Adipocyte (in vitro differentiated cells): ENCODE results near the gene MLN.

ENCODE experiments used
- DNase-seq: peaks from one replicate; pipeline ENCODE4 v3.0.0-alpha.2; 2015; ENCODE audit warnings: low read depth
- H3K27me3 ChIP-seq: replicated peaks from 2 replicates; pipeline ENCODE4 v1.7.0; 2013; ENCODE audit warnings: mild to moderate bottlenecking, low read length, moderate library complexity; ENCODE audit not compliant: control insufficient read depth, insufficient read depth
- H3K36me3 ChIP-seq: 2 replicates; pipeline ENCODE4 v1.7.0; 2013; ENCODE audit warnings: low read length, mild to moderate bottlenecking, moderate library complexity; ENCODE audit not compliant: control insufficient read depth, insufficient read depth, severe bottlenecking
- H3K4me1 ChIP-seq: 2 replicates; pipeline ENCODE4 v1.7.0; 2013; ENCODE audit warnings: mild to moderate bottlenecking, low read length, moderate library complexity; ENCODE audit not compliant: control insufficient read depth, insufficient read depth
- H3K4me3 ChIP-seq: 2 replicates; pipeline ENCODE4 v1.7.0; 2013; ENCODE audit warnings: mild to moderate bottlenecking, low read length, moderate library complexity
- H3K9ac ChIP-seq: 2 replicates; pipeline ENCODE4 v1.7.0; 2013; ENCODE audit warnings: mild to moderate bottlenecking, low read length, moderate library complexity
- H3K9me3 ChIP-seq: 2 replicates; pipeline ENCODE4 v1.7.0; 2013; ENCODE audit warnings: mild to moderate bottlenecking, low read length, moderate library complexity; ENCODE audit not compliant: control insufficient read depth

The MLN gene

GRCh38 chr6:33797626-33798342 is 6.0 kb downstream of the MLN start:
- H3K4me1 ChIP-seq = peaks cover 24% of the 10 kb centered on the region
- H3K27me3 ChIP-seq = peaks cover 40% of the 10 kb centered on the region
- no peaks in the 10 kb centered on the region for H3K9me3 ChIP-seq
- H3K4me3 ChIP-seq = no peak overlapping the region
- no peak for DNase-seq
- H3K9ac ChIP-seq = no peak overlapping the region
- H3K36me3 ChIP-seq = no peaks in the 10 kb centered on the region

- Histone ChIP-seq H3K27me3 (peaks cover 45% of the 10 kb centered on the region), H3K9me3 (no peaks in the 10 kb centered on the region), H3K4me1 (peaks cover 35% of the 10 kb centered on the region), H3K9ac (no peak overlapping the region), H3K36me3 (no peaks in the 10 kb centered on the region), H3K4me3 (no peak overlapping the region)
- DNase-seq = no peak
Measured at GRCh38 chr6:33794910-33795623, 8.7 kb downstream of the MLN start.

- no peak overlapping the region for H3K4me3 ChIP-seq
- H3K9ac ChIP-seq = no peak overlapping the region
- H3K9me3 ChIP-seq = no peaks in the 10 kb centered on the region
- H3K27me3 ChIP-seq = peaks cover 39% of the 10 kb centered on the region
- peaks cover 31% of the 10 kb centered on the region for H3K4me1 ChIP-seq
- DNase-seq = no peak
- no peaks in the 10 kb centered on the region for H3K36me3 ChIP-seq
Measured at GRCh38 chr6:33792981-33793380, 10.8 kb downstream of the MLN start.

GRCh38 chr6:33791620-33792019 is 12.2 kb downstream of the MLN start:
- Histone ChIP-seq H3K36me3 (no peaks in the 10 kb centered on the region), H3K4me3 (no peak overlapping the region), H3K9ac (no peak overlapping the region), H3K27me3 (peaks cover 31% of the 10 kb centered on the region), H3K9me3 (no peaks in the 10 kb centered on the region), H3K4me1 (peaks cover 44% of the 10 kb centered on the region)
- no peak for DNase-seq

- DNase-seq = no peak
- peaks cover 51% of the 10 kb centered on the region for H3K4me1 ChIP-seq
- no peaks in the 10 kb centered on the region for H3K9me3 ChIP-seq
- no peaks in the 10 kb centered on the region for H3K36me3 ChIP-seq
- H3K27me3 ChIP-seq = peaks cover 25% of the 10 kb centered on the region
- no peak overlapping the region for H3K4me3 ChIP-seq
- no peak overlapping the region for H3K9ac ChIP-seq
Measured at GRCh38 chr6:33790910-33791309, 12.9 kb downstream of the MLN start.

- Histone ChIP-seq H3K4me3 (no peak overlapping the region), H3K9ac (no peak overlapping the region), H3K27me3 (peaks cover 22% of the 10 kb centered on the region), H3K4me1 (peaks cover 57% of the 10 kb centered on the region), H3K9me3 (no peaks in the 10 kb centered on the region), H3K36me3 (no peaks in the 10 kb centered on the region)
- DNase-seq = no peak
Measured at GRCh38 chr6:33790379-33790778, 13.4 kb downstream of the MLN start.

- peaks cover 21% of the 10 kb centered on the region for H3K27me3 ChIP-seq
- DNase-seq = no peak
- no peaks in the 10 kb centered on the region for H3K9me3 ChIP-seq
- peaks cover 5% of the 10 kb centered on the region for H3K36me3 ChIP-seq
- peaks cover 62% of the 10 kb centered on the region for H3K4me1 ChIP-seq
- H3K9ac ChIP-seq = peak overlapping the region; percentile 74
- peak overlapping the region; percentile 88 for H3K4me3 ChIP-seq
Measured at GRCh38 chr6:33789550-33789895, 14.3 kb downstream of the MLN start.

GRCh38 chr6:33788694-33789549 is 14.9 kb downstream of the MLN start, which contains the start of gene LEMD2:
TSS of gene LEMD2 (minus strand) at chr6:33789130. CDS start at chr6:33789116, 14 bp downstream.
- H3K4me3 ChIP-seq = peak within 1 kb of the TSS; percentile 88
- H3K9ac ChIP-seq = peak within 1 kb of the TSS; percentile 96
- no peaks in the 10 kb centered on the region for H3K9me3 ChIP-seq
- peaks cover 16% of the 10 kb centered on the region for H3K27me3 ChIP-seq
- DNase-seq = peak; percentile 96
- H3K4me1 ChIP-seq = peaks cover 62% of the 10 kb centered on the region
- peaks cover 9% of the 10 kb centered on the region for H3K36me3 ChIP-seq

- H3K9ac ChIP-seq = peak overlapping the region; percentile 96
- DNase-seq = peak; percentile 84
- H3K9me3 ChIP-seq = no peaks in the 10 kb centered on the region
- peaks cover 17% of the 10 kb centered on the region for H3K36me3 ChIP-seq
- peak overlapping the region; percentile 88 for H3K4me3 ChIP-seq
- H3K27me3 ChIP-seq = peaks cover 8% of the 10 kb centered on the region
- H3K4me1 ChIP-seq = peaks cover 62% of the 10 kb centered on the region
Measured at GRCh38 chr6:33787954-33788693, 15.7 kb downstream of the MLN start.

- Histone ChIP-seq H3K27me3 (peaks cover 2% of the 10 kb centered on the region), H3K9me3 (no peaks in the 10 kb centered on the region), H3K36me3 (peaks cover 24% of the 10 kb centered on the region), H3K4me3 (peak overlapping the region; percentile 88), H3K4me1 (peaks cover 62% of the 10 kb centered on the region), H3K9ac (peak overlapping the region; percentile 96)
- peak; percentile 32 for DNase-seq
Measured at GRCh38 chr6:33787346-33787953, 16.4 kb downstream of the MLN start.
